GM19035 (cell line): Measurements from ENCODE around the gene DNTTIP2.
A peak's percentile ranks its signal among the peaks of the same experiment; 100 is the strongest.
"Not testable (repeated sequence)": the region's sequence is repeated elsewhere in the genome, so short reads cannot be mapped to it uniquely, and the experiment has no call there.

Experiments
- ATAC-seq: cut with Tn5 transposase; IDR thresholded peaks from one replicate; pipeline ENCODE4 v1.9.1; 2021; ENCODE audit not compliant: unreplicated experiment

DNTTIP2 gene

DNA sequence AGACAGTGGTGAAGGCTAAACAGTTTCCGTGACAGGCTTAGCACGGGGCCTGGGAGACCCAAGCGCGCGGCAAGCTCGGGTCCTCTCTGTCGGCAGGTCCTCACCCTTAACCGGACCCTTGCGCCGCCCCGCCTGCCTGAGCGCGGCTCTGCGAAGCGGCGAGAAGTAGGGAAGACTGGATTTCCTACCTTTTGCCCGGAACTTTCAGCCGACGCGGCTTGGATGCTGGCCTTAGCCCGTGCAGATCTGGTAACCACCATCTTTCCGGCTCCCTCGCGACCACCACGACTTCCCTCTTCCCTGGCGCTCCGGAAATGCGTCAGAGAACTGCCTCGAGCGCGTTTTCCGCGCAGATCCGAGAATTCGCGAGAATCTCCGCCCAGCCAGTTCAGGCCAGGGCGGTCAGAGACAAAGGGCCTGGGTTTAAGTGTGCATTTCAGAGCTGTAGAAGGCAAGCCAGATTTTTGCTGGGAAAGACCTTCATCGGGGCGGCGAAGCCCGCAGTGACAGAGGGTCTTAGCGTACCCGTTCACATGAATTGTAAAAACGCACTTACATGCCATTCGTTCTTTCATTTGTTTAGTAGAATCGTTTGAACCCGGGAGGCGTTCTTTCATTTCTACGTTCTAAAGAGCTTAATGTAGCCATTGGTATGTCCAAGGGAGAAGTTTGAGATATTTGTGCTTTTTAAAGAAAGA lies at the start of gene DNTTIP2:
Gene DNTTIP2, minus strand, starts transcription at position 318 of the 698 bp plus-strand sequence. Its CDS starts 58 bp downstream, at position 260.
- peak; percentile 94 for ATAC-seq

DNA sequence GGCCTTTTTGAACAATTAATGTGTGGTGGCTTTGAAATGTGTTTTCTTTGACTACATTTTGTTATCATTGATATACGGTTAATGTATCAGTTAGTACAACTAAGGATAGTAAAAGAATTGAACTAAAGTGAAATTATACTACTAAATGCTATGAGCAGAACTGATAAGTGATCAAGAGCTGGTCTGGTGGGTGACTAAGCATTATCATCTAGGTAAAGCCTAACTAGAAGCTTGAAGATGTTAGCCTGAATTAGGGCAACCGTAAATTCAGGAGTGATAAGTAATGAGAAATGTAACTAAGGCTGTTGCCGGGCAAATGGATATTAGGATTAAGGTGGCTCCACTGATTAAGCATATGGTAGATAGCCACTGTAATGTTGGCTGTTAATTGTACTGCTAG lies 46.2 kb upstream of the DNTTIP2 start:
- no peak for ATAC-seq

- ATAC-seq: no peak
Observed at GRCh38 chr1:93919780-93920179, 40.8 kb upstream of the DNTTIP2 start.

- no peak for ATAC-seq
Observed at GRCh38 chr1:93917302-93917701, 38.3 kb upstream of the DNTTIP2 start.

DNA sequence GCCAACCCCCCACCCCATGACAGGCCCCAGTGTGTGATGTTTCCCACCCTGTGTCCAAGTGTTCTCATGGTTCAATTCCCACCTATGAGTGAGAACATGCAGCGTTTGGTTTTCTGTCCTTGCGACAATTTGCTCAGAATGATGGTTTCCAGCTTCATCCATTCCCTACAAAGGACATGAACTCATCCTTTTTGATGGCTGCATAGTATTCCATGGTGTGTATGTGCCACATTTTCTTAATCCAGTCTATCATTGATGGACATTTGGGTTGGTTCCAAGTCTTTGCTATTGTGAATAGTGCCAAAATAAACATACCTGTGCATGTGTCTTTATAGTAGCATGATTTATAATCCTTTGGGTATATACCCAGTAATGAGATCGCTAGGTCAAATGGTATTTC lies 31.9 kb upstream of the DNTTIP2 start:
- not testable (repeated sequence) for ATAC-seq

DNA sequence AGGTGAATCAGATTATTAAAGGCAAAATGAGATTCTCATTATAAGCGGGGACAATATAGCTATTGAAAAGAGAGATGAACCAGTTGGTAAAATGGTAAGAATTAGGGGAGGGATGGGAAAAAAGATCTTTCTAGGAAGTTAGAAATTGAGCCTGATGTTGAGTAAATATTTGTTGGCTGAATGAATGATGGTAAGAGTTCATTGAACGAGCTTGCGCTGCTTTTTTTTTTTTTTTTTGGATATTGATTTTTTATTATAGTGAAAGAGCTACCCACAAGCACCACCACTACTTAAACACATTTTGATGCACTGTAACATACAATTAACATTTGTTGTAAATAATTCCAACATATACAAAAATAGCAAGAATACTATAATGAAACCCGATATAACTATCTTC lies 31.3 kb upstream of the DNTTIP2 start:
- no peak for ATAC-seq

DNA sequence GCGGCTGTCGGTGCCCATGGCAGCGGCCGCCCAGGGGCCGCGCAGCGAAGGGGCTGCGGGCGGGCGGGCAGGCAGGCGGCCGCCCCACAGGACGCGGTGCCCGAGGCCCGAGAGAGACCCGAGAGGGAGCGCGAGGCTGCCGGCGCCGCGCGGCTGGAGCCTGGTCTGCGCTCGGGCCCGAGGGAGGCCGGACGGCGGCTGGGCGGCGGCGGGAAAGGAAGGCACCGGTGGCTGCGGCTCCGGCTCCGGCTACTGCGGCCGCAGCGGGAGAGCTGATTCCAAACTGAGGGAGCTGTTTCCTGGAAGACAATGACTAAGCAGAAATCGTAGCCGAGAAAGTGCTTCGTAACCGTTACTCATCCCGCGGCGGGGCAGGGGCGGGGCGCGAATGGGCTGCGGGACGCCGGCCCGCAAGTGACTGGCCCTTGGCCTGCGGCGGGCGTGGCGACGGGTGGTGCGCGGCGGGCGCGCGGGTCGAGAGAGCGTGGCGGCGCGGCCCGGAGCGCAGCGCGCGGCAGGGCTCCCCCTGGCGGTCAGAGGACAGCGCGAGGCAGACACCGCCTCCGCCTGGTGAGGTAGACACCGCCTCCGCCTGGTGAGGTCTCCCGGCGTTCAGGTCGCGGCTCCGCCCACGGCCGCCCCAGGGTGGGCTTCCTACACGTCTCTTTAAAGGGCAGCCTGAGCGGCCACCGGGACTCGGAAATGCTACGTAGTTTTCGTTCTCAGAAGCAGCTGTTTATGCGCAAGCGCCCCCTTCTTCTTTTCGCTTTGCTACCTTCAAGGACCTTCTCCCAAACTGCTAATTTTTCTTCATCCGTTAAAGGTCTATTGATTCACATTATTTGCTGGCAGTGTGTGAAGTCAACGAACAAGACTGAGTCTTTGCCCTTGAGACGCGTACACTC lies 30.4 kb upstream of the DNTTIP2 start, which contains the start of gene GCLM:
Gene GCLM, minus strand, starts transcription at position 285 of the 905 bp plus-strand sequence. Its CDS starts 267 bp downstream, at position 18.
- ATAC-seq: peak; percentile 95

- ATAC-seq: peak; percentile 46
Observed at GRCh38 chr1:93908394-93909145, 29.6 kb upstream of the DNTTIP2 start.

DNA sequence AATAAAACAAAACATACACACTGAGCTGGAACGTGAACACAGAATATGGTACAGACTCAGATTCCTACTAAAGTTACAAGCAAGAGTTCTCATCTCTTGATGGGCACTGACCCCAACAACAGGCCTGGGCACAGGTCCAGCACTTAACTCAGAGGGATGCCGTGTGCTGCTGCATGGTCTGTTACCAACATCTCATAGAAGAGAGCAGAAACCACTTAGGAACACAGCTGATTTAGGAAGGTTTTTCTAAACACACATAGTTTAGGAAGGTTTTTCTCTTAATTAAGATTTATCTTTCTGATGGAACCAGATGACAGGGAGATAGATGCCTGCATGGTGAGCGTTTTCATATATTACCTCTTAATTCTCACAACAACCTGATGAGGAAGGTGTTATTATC lies 28.7 kb upstream of the DNTTIP2 start:
- ATAC-seq: no peak

- no peak for ATAC-seq
Observed at GRCh38 chr1:93906480-93906879, 27.5 kb upstream of the DNTTIP2 start.

DNA sequence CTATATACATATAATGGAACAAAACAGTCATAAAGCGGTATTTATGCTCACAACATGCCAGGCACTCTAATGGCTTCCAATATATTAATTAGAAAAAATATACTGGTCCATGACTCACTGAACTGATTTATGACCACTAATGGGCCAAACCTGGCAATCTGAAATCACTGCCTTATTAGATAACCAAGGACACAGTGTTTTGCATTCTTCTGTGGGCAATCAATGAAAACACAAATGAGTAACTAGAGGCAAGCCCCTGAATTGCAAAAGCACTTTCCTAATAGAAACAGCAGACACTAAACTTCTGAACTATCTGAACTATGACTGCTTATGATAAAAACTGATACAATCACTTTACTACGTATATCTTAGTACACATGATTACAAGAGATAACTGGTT lies 26.7 kb upstream of the DNTTIP2 start:
- no peak for ATAC-seq

DNA sequence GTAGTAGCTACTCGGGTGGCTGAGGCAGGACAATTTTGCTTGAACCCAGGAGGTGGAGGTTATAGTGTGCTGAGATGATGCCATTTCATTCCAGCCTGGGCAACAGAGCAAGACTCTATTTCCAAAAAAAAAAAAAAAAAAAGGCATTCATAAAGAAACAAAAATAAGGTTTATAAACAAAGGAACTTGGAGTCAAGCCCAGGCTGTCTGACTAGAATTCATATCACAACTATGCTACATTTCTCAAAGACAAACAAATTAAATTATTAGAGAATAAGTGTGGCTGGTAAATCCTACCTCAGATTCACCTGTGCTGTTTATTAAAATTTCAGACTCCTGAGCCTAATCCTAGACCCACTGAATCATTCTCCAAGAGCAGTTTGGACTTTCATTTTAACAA lies 26.0 kb upstream of the DNTTIP2 start:
- no peak for ATAC-seq

DNA sequence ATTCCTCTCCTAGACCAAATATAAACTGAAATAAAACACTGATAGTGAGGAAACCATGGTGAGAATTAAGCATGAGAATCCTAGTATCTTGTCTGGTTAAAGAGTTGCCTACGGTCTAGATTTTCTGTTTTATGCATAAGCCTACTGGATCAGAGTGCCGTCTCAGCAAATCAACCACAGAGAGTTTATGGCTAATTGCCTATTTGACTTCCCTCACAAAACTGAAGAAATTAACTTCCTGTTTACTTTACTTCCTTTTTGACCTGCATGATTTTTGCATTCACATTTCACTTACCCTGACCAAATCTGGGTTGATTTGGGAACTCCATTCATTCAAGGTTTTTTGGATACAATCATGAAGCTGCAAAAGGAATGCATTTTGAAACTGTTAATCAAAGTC lies 25.2 kb upstream of the DNTTIP2 start:
- no peak for ATAC-seq

- no peak for ATAC-seq
Observed at GRCh38 chr1:93900723-93901504, 21.9 kb upstream of the DNTTIP2 start.

GRCh38 chr1:93899543-93900207 lies 20.7 kb upstream of the DNTTIP2 start:
- no peak for ATAC-seq

DNA sequence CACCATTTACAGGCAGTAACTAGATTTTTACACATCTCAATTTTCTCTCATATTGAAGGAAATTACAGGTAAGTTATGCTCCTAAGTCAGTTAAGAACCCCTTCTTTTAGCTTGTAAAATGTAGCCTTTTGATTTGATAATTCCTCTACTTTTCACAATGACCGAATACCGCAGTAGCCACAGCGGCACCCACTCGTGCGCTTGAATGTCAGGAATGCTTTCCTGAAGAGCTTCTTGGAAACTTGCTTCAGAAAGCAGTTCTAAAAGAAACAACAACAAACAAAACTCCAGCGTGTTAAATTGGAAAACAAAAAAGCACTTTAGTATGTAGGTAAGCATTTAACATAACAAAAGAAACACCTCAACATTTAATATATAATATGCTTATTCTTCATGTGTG lies 9.9 kb upstream of the DNTTIP2 start:
- no peak for ATAC-seq

DNA sequence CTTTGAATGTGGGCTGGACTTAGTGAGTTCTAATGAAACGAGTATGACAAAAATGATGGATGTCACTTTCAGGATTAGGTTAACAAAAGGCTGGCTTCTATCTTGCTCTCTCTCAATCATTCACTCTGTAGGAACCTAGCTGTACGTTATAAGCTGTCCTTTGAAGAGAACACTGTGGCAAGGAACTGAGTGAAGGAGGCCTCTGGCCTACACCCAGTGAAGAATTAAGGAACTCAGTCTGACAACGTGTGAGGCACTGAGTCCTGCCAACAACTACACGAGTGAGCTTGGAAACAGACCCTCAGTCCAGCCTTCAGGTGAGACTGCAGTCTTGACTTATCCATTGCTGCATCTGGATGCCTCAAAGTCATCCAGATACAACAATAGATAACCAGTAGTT lies 3.3 kb upstream of the DNTTIP2 start:
- ATAC-seq: no peak

- no peak for ATAC-seq
Observed at GRCh38 chr1:93880731-93881130, 1.7 kb upstream of the DNTTIP2 start.

GRCh38 chr1:93878501-93878888 lies 511 bp downstream of the DNTTIP2 start:
- ATAC-seq: peak; percentile 64

DNA sequence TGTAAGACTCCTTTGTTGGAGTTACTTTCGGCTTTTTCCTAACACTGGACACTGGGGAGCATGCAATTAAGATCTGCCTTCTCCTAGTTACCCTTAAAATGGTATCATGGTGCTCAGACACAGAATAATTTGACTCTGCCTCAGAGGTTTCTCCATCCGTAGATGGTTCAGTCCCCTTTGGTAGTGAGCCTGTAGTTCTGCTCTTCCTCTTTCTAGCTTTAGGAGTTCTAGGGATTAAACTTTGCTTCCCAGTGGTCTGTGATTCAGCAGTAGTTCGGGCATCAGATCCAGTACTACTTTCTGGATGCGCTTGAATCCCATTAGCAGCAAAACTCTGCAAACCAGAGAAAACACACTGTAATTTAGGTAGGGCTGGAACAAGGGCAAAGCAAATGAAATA lies 1.5 kb downstream of the DNTTIP2 start:
- ATAC-seq: no peak
